H9 (cell line): ENCODE measurements around the gene DTWD2. TPM values are rescaled to one million over a fixed set of nuclear protein-coding genes. Genes with fewer than 3 reads are reported as not detected.
"Not testable (repeated sequence)": the region's sequence is repeated elsewhere in the genome, so short reads cannot be mapped to it uniquely, and the experiment has no call there.

ENCODE experiments used
- DNase-seq: peaks from one replicate; pipeline ENCODE4 v3.0.0-alpha.2; 2017
- H2AFZ ChIP-seq: one replicate; pipeline ENCODE4 v1.6.1; 2013; ENCODE audit warnings: mild to moderate bottlenecking, low read length, control low read depth, moderate library complexity
- H2AK5ac ChIP-seq: 2 replicates; pipeline ENCODE4 v1.6.1; 2013; ENCODE audit warnings: low read length, control low read depth, mixed read lengths; ENCODE audit not compliant: insufficient read length
- H2BK120ac ChIP-seq: one replicate; pipeline ENCODE4 v1.6.1; 2013; ENCODE audit warnings: low read depth, mild to moderate bottlenecking, low read length, control low read depth, inconsistent platforms; ENCODE audit not compliant: poor library complexity, severe bottlenecking
- H2BK12ac ChIP-seq: 2 replicates; pipeline ENCODE4 v1.6.1; 2013; ENCODE audit warnings: low read length, control low read depth, mixed read lengths, low read depth; ENCODE audit not compliant: insufficient read length
- H2BK15ac ChIP-seq: 2 replicates; pipeline ENCODE4 v1.6.1; 2013; ENCODE audit warnings: low read depth, low read length, control low read depth
- H2BK20ac ChIP-seq: one replicate; pipeline ENCODE4 v1.6.1; 2013; ENCODE audit warnings: low read depth, mild to moderate bottlenecking, low read length, control low read depth, inconsistent platforms; ENCODE audit not compliant: poor library complexity, severe bottlenecking
- H2BK5ac ChIP-seq: 2 replicates; pipeline ENCODE4 v1.6.1; 2013; ENCODE audit warnings: low read length, control low read depth, mixed read lengths; ENCODE audit not compliant: insufficient read length
- H3K14ac ChIP-seq: 2 replicates; pipeline ENCODE4 v1.6.1; 2013; ENCODE audit warnings: low read length, control low read depth; ENCODE audit not compliant: insufficient read depth
- H3K18ac ChIP-seq: 2 replicates; pipeline ENCODE4 v1.6.1; 2013; ENCODE audit warnings: low read depth, mild to moderate bottlenecking, mixed read lengths, low read length, control low read depth; ENCODE audit not compliant: insufficient read length
- H3K23ac ChIP-seq: 2 replicates; pipeline ENCODE4 v1.6.1; 2013; ENCODE audit warnings: low read length, control low read depth, mixed read lengths, low read depth; ENCODE audit not compliant: insufficient read length
- H3K23me2 ChIP-seq: 2 replicates; pipeline ENCODE4 v1.6.1; 2013; ENCODE audit warnings: low read depth, mild to moderate bottlenecking, mixed read lengths, low read length, control low read depth; ENCODE audit not compliant: insufficient read length, poor library complexity, severe bottlenecking
- H3K27ac ChIP-seq: 2 replicates; pipeline ENCODE4 v1.5.1; 2013; ENCODE audit warnings: low read length, control low read depth, mixed read lengths, low read depth; ENCODE audit not compliant: insufficient read length
- H3K27me3 ChIP-seq: 2 replicates; pipeline ENCODE4 v1.6.1; 2013; ENCODE audit warnings: low read length, control low read depth, inconsistent platforms; ENCODE audit not compliant: insufficient read depth
- H3K4ac ChIP-seq: 2 replicates; pipeline ENCODE4 v1.6.1; 2013; ENCODE audit warnings: low read depth, mild to moderate bottlenecking, control low read depth, inconsistent platforms, low read length, moderate library complexity
- H3K4me1 ChIP-seq: 2 replicates; pipeline ENCODE4 v1.6.1; 2013; ENCODE audit warnings: low read length, control low read depth, inconsistent platforms; ENCODE audit not compliant: insufficient read depth
- H3K4me2 ChIP-seq: 2 replicates; pipeline ENCODE4 v1.6.1; 2013; ENCODE audit warnings: low read length, control low read depth, mixed read lengths; ENCODE audit not compliant: insufficient read length, insufficient read depth
- H3K56ac ChIP-seq: 2 replicates; pipeline ENCODE4 v1.6.1; 2013; ENCODE audit warnings: low read depth, mild to moderate bottlenecking, mixed read lengths, low read length, control low read depth; ENCODE audit not compliant: insufficient read length
- H3K79me1 ChIP-seq: 2 replicates; pipeline ENCODE4 v1.6.1; 2013; ENCODE audit warnings: low read depth, mild to moderate bottlenecking, moderate library complexity, low read length, control low read depth, inconsistent platforms; ENCODE audit not compliant: insufficient read depth, poor library complexity, severe bottlenecking
- H3K79me2 ChIP-seq: 2 replicates; pipeline ENCODE4 v1.6.1; 2013; ENCODE audit warnings: low read length, control low read depth, inconsistent platforms; ENCODE audit not compliant: insufficient read depth
- H3K9ac ChIP-seq: 2 replicates; pipeline ENCODE4 v1.6.1; 2013; ENCODE audit warnings: low read length, control low read depth, mixed read lengths; ENCODE audit not compliant: insufficient read length; ENCODE audit errors: extremely low read depth
- H3K9me3 ChIP-seq: one replicate; pipeline ENCODE4 v1.6.1; 2013; ENCODE audit warnings: low read depth, low read length, inconsistent platforms; ENCODE audit not compliant: control insufficient read depth
- H3T11ph ChIP-seq: one replicate; pipeline ENCODE4 v1.6.1; 2013; ENCODE audit warnings: mild to moderate bottlenecking, low read length, control low read depth, inconsistent platforms
- H4K20me1 ChIP-seq: one replicate; pipeline ENCODE4 v1.6.1; 2013; ENCODE audit not compliant: control insufficient read depth, insufficient read length, insufficient read depth
- H4K5ac ChIP-seq: 2 replicates; pipeline ENCODE4 v1.6.1; 2013; ENCODE audit warnings: low read depth, mild to moderate bottlenecking, mixed read lengths, low read length, control low read depth; ENCODE audit not compliant: insufficient read length
- H4K8ac ChIP-seq: replicated peaks from 2 replicates; pipeline ENCODE4 v1.6.1; 2013; ENCODE audit warnings: low read length, control low read depth, mixed read lengths, low read depth; ENCODE audit not compliant: insufficient read length
- H4K91ac ChIP-seq: 2 replicates; pipeline ENCODE4 v1.6.1; 2013; ENCODE audit warnings: low read depth, mild to moderate bottlenecking, moderate library complexity, mixed read lengths, low read length, control low read depth; ENCODE audit not compliant: insufficient read length
- H3K27ac Mint-ChIP-seq, 3 experiments: 2 replicates in 2 of 3; 3 replicates in 1 of 3; pipeline ENCODE4 v1.8.0; 2020 to 2021; ENCODE audit warnings: mixed read lengths in 3 of 3, mild to moderate bottlenecking in 1 of 3, moderate library complexity in 1 of 3
- H3K27me3 Mint-ChIP-seq: 2 replicates; pipeline ENCODE4 v1.8.0; 2021; ENCODE audit warnings: low read depth, mild to moderate bottlenecking, moderate library complexity, mixed read lengths
- H3K36me3 Mint-ChIP-seq, 3 experiments: 2 replicates in 2 of 3; 3 replicates in 1 of 3; pipeline ENCODE4 v1.8.0; 2020 to 2021; ENCODE audit warnings: low read depth in 3 of 3, mixed read lengths in 3 of 3; ENCODE audit not compliant: insufficient read depth in 1 of 3
- H3K4me1 Mint-ChIP-seq, 2 experiments: 2 replicates each; pipeline ENCODE4 v1.8.0; 2020; ENCODE audit warnings: mixed read lengths in 2 of 2
- H3K4me3 Mint-ChIP-seq, 2 experiments: 2 replicates in 1 of 2; 3 replicates in 1 of 2; pipeline ENCODE4 v1.8.0; 2020 to 2021; ENCODE audit warnings: mild to moderate bottlenecking in 2 of 2, mixed read lengths in 2 of 2, moderate library complexity in 1 of 2
- H3K9me3 Mint-ChIP-seq, 2 experiments: 2 replicates in 1 of 2; 3 replicates in 1 of 2; pipeline ENCODE4 v1.8.0; 2020; ENCODE audit warnings: mild to moderate bottlenecking in 2 of 2, mixed read lengths in 2 of 2, moderate library complexity in 1 of 2
- WGBS: extraction: QIAGEN DNeasy Blood & Tissue Kit; methylation state at CpG from one replicate; pipeline ENCODE4 v1.1.7; 2013; ENCODE audit warnings: missing lambda C conversion rate, low lambda C conversion rate, mixed read lengths; ENCODE audit not compliant: insufficient read length; ENCODE audit errors: extremely low coverage; 5-methylcytosine and 5-hydroxymethylcytosine counted together
- total RNA-seq: library from RNA; stranded (reverse); gene quantifications from 2 replicates; pipeline ENCODE4 v1.2.1, GENCODE V29; 2021
- TF ChIP-seq, protein P1 (sequence below): fragments of 200-600 bp; sonication (generic); conservative IDR thresholded peaks from 3 replicates; pipeline ENCODE4 v1.8.0; 2021; ENCODE audit warnings: antibody characterized with exemption, mild to moderate bottlenecking

The DTWD2 gene
- total RNA-seq, 1 experiment from 2014 or later, result 10.8 TPM

DNA sequence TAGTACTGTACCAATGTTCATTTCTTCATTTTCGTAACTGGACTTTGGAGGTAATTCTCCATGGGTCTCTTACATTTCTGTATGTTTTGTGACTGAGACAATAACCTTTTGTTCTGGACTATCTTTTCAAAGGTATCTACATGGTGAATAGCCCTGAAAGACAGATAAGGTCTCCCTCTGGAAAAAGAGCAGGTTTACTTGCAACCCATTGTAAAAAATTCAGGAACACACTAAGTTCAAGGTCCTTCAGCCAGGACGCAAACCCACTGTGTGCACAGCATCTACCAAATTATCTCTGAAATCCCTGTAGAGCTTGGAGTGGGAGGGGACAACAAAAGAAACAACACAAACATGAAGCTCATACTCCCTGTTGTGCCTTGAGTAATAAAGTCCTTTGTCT is 8.3 kb downstream of the DTWD2 start:
- no peaks in the 10 kb centered on the region for H3K4me1 ChIP-seq
- no peak overlapping the region for H4K5ac ChIP-seq
- Mint-ChIP-seq H3K36me3 (peaks cover 11 to 25% (median 16%) of the 10 kb centered on the region in 3 experiments), H3K9me3 (peaks cover 26 to 30% of the 10 kb centered on the region in 2 experiments; a peak in 4 of 5 replicates), H3K27ac (no peak overlapping the region), H3K4me1 (no peaks in the 10 kb centered on the region), H3K4me3 (no peak overlapping the region), H3K27me3 (no peaks in the 10 kb centered on the region)
- H3K18ac ChIP-seq, result no peak overlapping the region
- H3K4ac ChIP-seq, result no peak overlapping the region
- no peaks in the 10 kb centered on the region for H4K20me1 ChIP-seq
- no peaks in the 10 kb centered on the region for H3K9me3 ChIP-seq
- TF ChIP-seq, protein P1, sequence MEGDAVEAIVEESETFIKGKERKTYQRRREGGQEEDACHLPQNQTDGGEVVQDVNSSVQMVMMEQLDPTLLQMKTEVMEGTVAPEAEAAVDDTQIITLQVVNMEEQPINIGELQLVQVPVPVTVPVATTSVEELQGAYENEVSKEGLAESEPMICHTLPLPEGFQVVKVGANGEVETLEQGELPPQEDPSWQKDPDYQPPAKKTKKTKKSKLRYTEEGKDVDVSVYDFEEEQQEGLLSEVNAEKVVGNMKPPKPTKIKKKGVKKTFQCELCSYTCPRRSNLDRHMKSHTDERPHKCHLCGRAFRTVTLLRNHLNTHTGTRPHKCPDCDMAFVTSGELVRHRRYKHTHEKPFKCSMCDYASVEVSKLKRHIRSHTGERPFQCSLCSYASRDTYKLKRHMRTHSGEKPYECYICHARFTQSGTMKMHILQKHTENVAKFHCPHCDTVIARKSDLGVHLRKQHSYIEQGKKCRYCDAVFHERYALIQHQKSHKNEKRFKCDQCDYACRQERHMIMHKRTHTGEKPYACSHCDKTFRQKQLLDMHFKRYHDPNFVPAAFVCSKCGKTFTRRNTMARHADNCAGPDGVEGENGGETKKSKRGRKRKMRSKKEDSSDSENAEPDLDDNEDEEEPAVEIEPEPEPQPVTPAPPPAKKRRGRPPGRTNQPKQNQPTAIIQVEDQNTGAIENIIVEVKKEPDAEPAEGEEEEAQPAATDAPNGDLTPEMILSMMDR, result no peak
- no peak overlapping the region for H2AK5ac ChIP-seq
- H2AFZ ChIP-seq, result no peak overlapping the region
- no peak overlapping the region for H2BK20ac ChIP-seq
- H3K56ac ChIP-seq, result no peak overlapping the region
- no peak overlapping the region for H2BK12ac ChIP-seq
- H3K14ac ChIP-seq, result no peak overlapping the region
- H3K9ac ChIP-seq, result no peak overlapping the region
- H4K91ac ChIP-seq, result no peak overlapping the region
- no peak overlapping the region for H3K23ac ChIP-seq
- H2BK120ac ChIP-seq, result no peak overlapping the region
- WGBS, result no CpG with 5 or more reads among the region's 2 CpGs
- no peaks in the 10 kb centered on the region for H3K79me2 ChIP-seq
- H3T11ph ChIP-seq, result no peak overlapping the region
- no peaks in the 10 kb centered on the region for H3K79me1 ChIP-seq
- H3K27ac ChIP-seq, result no peak overlapping the region
- no peak overlapping the region for H2BK5ac ChIP-seq
- H3K4me2 ChIP-seq, result no peak overlapping the region
- no peak overlapping the region for H2BK15ac ChIP-seq
- no peaks in the 10 kb centered on the region for H3K27me3 ChIP-seq
- no peak overlapping the region for H4K8ac ChIP-seq
- no peak for DNase-seq
- H3K23me2 ChIP-seq, result no peaks in the 10 kb centered on the region

GRCh38 chr5:118973779-118974445 is 14.4 kb downstream of the DTWD2 start:
- H3K23ac ChIP-seq, result not testable (repeated sequence)

More at GRCh38 chr5:118973779-118974445, 14.4 kb downstream of the DTWD2 start:
- not testable (repeated sequence) for H3K14ac ChIP-seq, H3K56ac ChIP-seq, H2BK15ac ChIP-seq, H3K4ac ChIP-seq, H2BK5ac ChIP-seq, H3K27me3 Mint-ChIP-seq, H3K27me3 ChIP-seq, H3K79me2 ChIP-seq, H2BK120ac ChIP-seq, H4K20me1 ChIP-seq, H3K4me3 Mint-ChIP-seq, H3K9me3 ChIP-seq, H3K27ac Mint-ChIP-seq, H3K4me1 Mint-ChIP-seq, H2AK5ac ChIP-seq, H3K4me1 ChIP-seq, H2BK12ac ChIP-seq, H3K18ac ChIP-seq, H4K91ac ChIP-seq, H2AFZ ChIP-seq, DNase-seq, H2BK20ac ChIP-seq, H4K8ac ChIP-seq, H3K23me2 ChIP-seq, H3K9ac ChIP-seq, H3K27ac ChIP-seq, H4K5ac ChIP-seq, H3K79me1 ChIP-seq, H3K4me2 ChIP-seq, H3T11ph ChIP-seq
- no CpG with 5 or more reads among the region's 23 CpGs for WGBS
- Mint-ChIP-seq H3K9me3 (peaks cover 26 to 30% of the 10 kb centered on the region in 2 experiments; a peak in 4 of 5 replicates), H3K36me3 (peaks cover 16 to 35% (median 16%) of the 10 kb centered on the region in 3 experiments)
